Activated CD4-positive, CD25-positive, alpha-beta regulatory T cell treated with anti-CD3 and anti-CD28 coated beads, Interleukin-2, amount 50 U/mL, for 24 hours (primary cell): ENCODE measurements around the gene SLC24A3.

ENCODE experiments used
- ATAC-seq, 2 donors: fragments of 150-1000 bp; cut with Tn5 transposase; one replicate each; pipeline ENCODE4 v1.10.0; 2021; ENCODE audit warnings: mild to moderate bottlenecking in 1 of 2, moderate library complexity in 1 of 2

Gene SLC24A3

DNA sequence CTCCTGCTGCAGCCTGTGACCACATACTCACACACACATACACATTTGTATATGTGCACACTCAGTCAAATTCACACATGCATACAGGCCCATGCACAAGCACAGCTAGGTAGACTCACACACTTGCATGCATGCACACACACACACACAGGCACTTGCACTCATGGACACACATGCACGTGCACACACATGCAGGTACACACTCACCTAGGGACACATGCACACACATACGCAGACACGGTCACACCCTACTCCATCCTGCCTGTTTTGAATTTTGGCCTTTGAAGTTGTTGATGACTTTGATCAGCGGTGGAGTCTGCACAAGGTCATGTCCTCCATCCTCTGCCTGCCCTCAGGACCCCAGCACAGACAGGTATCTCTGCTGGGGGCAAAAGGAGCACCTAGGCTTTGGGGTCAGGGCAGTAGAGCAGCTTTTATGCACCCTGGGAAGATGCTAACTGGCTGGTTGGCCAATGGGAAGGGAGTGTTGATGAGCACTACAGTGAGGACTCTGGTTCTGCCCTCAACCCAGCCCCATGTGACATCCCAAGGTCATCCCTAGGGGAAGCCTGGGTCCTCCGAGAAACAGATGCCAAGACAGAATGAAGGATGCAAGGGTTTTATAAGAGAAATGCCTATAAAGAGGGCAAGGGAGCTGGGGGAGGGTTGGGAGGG lies 218.3 kb downstream of the SLC24A3 start:
- no peak for ATAC-seq

- no peak for ATAC-seq
Measured at GRCh38 chr20:19431316-19431700, 218.9 kb downstream of the SLC24A3 start.

DNA sequence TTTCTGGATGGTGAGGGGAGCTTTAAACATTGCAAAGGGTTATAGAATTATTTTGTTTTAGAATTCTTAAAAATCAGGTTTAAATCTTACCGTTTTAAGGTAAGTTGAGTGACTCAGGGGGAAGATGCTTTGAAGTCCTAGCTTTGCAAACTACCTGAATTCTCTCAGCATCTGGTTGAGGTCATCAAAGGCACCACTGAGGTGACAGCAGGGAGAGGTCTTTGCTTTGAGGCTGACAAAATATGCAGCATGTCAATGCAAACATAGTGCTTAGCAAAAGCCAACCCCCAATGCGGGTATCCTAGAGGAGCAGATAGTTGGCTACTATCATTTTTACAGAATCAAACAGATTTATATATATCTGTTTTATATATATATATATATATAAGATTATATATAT lies 219.5 kb downstream of the SLC24A3 start:
- ATAC-seq = no peak

DNA sequence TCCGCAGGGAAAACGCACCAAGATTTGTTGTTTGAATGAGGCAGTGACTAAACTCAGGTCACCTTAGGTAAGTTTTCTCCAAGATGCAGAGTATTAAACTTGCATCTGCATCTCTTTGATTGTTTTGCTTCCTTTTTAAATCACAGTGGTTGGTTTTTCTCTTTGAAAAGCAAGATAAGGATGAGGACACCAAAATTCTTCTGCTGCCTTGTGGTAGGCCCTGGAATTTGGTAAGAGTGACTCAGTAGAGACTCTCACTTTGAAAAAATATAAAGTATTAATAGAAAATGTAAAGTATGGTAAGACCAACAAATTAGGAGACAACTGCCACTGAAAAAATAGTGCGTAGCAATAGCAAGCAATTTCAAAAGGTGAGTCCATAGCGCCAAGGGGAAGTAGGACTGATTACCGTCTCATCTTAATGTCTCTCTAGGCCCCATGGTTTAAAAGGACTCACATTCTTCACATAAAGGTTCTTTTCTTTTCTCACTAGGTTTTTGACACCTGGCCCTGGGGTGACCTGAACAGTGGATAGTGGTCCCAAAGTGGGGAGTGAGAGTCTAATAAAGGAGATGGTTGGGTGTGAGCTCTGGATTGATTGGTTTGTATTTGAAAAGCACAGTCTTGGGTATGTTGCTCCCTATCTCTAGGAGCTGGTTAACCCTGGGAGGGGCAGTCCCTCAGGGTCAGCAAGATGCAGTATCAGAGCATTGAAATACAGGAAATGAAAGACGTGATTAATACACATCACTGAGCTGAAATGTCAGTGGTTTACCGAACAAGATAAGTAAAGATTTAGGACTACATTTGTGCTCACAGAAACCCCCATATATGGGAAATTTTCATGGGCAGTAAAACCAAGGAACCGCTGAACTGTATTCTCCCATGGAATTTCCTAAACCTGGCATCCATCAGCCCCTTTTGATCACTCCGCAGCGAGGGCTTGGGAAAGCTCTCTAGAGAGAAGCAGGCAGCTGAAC lies 221.2 kb downstream of the SLC24A3 start:
- ATAC-seq = no peak

GRCh38 chr20:19435316-19435715 lies 222.9 kb downstream of the SLC24A3 start:
- ATAC-seq = no peak

DNA sequence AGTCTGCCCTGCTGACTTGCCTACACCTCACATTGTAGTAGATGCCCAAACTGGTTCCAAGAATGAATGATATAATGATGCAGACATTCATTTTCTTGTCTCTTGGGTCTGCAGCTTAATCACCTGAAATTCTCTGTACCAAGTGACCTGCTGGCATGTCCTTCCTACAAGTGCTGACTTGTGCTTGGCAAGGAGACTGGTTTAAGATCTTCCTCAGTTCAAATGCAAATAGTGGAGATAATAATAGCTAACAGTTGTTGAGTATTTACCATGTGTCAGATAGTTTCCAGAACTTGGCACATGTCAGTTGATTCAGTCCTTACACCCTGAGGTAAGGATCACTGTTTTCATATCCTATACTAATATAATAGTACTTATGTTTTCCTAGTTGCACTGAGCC lies 223.4 kb downstream of the SLC24A3 start:
- no peak for ATAC-seq

DNA sequence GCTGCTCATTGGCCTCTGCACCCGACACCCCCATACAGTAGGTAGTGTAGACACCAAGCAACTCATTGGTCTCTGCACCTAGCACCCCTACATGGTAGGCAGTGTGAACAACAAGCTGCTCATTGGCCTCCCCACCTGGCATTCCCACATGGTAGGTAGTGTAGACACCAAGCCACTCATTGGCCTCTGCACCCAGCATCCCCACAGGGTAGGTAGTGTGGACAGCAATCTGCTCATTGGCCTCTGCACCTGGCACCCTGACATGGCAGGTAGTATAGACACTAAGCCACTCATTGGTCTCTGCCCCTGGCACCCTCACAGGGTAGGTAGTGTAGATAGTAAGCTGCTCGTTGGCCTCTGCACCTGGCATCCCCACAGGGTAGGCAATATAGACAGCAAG lies 226.0 kb downstream of the SLC24A3 start:
- ATAC-seq = no peak

GRCh38 chr20:19440660-19441527 lies 228.5 kb downstream of the SLC24A3 start:
- ATAC-seq = no peak

- ATAC-seq = no peak
Measured at GRCh38 chr20:19446246-19446645, 233.8 kb downstream of the SLC24A3 start.

DNA sequence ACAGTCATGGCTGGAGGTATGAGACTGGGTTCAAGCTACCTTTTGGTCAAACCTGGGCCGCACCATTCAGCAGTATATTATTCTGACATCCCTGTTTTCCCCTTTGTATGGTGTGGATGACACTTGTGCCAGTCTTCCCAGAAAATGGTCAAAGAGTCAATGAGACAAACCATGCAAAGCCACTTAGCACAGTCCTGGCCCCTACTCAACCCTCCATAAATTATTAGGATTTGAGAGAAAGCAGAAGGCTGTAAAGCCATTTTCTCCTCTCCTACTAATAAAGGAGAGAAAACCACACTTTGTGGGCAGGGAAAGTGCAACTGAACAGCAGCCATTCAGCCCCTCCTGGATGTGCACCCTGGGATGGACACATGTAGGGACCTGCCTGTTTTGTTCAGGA lies 236.2 kb downstream of the SLC24A3 start:
- no peak for ATAC-seq

DNA sequence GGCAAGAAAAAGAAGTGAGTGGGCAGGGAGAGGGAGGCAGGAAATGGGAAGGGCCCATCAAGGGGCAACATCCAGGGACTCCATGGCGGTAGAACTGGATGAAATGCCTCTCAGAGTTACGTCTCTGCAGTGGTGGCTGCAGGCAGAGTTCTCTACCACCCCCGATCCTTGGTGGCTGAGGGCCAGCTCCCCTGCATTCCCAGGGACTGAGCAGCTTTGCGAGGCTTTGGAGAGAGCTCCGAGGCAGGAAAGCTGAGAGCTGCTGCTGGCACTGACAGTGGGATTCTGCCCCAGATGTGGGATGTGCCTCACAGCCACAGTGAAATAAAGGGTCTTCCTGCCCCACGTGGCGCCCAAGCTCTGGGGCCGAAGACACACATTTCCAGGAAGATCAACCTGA lies 236.6 kb downstream of the SLC24A3 start:
- ATAC-seq = no peak

GRCh38 chr20:19451231-19451922 lies 238.9 kb downstream of the SLC24A3 start:
- ATAC-seq = no peak

DNA sequence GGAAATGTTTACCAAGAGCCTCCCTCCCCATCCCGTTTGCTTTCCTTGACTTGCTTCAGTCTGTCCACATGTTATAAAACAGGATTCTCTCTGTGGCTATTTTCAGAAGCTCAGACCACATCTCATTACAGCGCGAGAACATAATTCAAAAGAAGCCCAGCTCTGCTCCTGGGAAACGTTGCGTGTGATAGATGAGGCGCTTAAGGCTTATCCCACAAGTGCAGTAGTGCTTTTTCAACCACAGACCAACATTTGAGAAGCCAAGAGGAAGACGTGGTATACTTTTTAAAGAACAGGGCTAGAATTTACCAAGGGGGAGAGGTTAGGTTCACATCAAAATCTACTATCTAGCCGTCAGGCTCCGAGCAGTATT lies 239.5 kb downstream of the SLC24A3 start:
- ATAC-seq = no peak

DNA sequence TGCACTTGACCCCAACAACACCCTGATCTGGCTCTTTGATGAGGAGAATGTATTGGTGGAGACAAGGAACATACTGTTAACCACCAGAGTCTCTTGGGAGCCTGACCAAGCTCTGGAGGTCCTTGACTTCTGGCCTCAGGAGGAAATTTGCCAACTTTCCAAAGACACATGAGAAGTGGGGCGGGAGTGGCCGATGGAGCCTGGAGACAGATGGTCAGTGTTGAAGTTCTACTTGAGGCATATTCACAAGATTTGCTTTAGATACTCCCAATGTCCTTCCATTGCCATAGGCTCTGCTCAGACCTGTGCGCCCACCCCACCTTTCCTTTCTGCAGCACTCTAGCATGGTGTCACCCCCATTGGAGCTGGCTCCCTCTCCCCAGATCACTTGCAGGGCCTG lies 241.0 kb downstream of the SLC24A3 start:
- ATAC-seq = no peak

DNA sequence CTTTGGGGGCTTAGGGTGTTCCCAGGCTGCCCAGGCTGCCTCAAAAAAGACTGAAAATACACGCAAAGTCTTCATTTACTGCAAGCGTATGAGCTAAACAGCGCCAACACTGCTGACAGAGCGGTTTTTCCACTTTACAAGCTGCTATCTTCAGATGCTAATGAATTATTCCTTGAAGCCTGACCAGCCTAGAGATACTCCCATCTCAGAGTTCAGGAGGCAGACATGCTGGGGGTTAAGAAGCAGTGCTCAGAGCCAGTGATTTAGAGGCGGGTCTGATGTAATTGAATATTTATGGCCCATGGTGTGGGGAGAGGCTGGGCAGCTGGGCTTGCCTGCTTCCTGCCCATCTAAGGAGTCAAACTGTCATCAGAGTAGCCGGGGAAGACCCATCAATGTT lies 241.4 kb downstream of the SLC24A3 start:
- ATAC-seq = no peak

DNA sequence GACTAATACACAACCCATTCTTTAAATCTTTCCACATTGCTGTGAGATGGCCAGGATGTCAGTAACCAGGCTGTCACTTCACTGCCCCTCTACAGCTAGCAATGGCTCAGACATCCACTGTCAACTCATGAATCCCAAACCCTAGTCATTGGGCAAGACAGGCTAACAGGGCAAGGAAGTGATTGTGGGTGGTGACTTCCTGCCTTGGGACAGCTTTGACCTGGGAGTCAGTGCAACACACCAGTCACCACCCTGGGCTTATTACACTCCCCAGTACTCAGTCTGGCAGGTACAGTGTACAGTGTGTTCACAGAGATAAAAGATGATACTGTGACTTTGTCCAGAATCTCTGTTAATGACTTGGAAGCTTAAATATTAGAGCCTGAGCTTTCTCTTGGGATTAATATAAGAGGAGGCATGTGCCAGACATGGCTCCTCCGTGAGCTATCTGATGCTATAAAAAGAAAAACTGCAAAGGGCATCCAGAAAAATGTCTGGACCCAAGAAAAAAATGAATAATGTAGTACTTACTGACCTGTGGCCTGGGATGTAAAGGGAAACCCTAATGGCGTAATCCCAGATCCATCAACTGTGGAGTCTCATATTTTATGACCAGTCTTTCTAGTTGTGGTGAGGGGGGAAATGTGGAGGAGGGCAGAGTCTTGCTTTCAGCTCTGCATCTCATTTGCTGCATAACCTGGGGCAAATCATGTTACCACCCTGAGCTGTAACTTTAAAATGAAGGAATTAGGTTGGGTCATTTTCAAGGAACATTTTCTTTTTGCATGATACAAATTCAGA lies 244.4 kb downstream of the SLC24A3 start:
- no peak for ATAC-seq

DNA sequence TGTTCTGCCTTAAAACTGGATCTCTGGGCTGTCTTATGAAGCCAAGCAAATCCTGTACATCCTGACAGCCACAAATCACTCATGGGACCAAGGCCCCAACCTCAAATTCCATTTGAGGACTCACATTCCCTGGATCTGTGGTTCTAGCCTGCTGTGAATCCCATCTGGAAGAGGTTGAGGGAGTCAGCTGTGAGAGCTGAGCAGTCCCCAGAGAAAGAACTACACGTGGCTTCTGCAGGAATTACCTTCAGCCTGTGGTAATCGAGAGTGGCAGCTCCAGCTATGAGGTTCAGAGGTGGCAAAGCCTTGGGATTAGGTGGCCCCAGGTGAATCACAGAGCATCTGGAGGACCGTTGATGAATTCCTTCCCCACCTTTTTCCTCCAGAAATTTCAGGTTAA lies 245.2 kb downstream of the SLC24A3 start:
- ATAC-seq = no peak

- no peak for ATAC-seq
Measured at GRCh38 chr20:19460386-19460785, 247.9 kb downstream of the SLC24A3 start.

GRCh38 chr20:19462491-19462890 lies 250.0 kb downstream of the SLC24A3 start:
- ATAC-seq = no peak

- ATAC-seq = no peak
Measured at GRCh38 chr20:19463597-19463996, 251.2 kb downstream of the SLC24A3 start.

DNA sequence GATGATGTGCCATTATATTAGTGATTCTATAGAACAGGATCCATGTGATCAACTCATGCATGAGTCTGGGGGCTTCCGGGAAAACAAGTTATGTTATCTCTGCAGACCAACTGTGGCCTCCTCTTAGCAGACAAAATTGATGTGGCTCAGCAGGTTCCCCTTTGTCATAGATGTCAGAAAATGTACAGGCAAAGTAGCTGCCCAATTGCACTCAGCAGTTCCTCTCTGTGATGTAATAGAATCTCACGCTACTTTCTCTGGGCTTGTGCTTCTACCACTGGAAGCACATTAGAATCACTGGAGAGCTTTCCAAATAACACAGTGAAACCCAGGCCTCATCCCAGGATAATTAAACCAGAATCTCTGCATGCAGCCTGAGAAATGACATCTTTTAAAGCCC lies 253.1 kb downstream of the SLC24A3 start:
- no peak for ATAC-seq
